NCI-H2227 (cell line): Measurements from ENCODE around the gene COMMD7.
"Not testable (repeated sequence)": the region's sequence is repeated elsewhere in the genome, so short reads cannot be mapped to it uniquely, and the experiment has no call there.

Experiments
- DNase-seq: peaks from one replicate; lab custom pipeline; 2025; ENCODE audit not compliant: unreplicated experiment; lab: John Stamatoyannopoulos, UW

The COMMD7 gene

DNA sequence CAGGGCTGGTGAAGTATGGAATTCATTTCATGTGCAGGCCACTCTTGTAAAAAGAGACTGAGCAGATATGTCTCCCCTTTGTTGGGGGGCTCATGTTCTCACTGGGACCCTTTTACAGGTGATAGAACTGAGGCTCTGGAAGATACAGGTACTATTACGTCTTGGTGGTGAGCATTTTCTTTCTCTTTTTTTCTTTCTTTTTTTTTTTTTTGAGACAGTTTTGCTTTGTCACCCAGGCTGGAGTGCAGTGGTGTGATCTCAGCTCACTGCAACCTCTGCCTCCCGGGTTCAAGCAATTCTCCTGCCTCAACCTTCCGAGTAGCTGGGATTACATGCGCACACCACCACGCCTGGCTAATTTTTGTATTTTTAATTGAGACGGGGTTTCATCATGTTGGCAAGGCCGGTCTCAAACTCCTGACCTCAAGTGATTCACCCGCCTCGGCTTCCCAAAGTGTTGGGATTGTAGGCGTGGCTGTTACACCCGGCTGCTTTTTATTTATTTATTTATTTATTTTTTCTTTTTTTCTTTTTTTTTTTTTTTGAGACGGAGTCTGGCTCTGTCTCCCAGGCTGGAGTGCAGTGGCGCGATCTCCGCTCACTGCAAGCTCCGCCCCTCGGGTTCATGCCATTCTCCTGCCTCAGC lies 22.1 kb upstream of the COMMD7 start:
- not testable (repeated sequence) for DNase-seq

DNA sequence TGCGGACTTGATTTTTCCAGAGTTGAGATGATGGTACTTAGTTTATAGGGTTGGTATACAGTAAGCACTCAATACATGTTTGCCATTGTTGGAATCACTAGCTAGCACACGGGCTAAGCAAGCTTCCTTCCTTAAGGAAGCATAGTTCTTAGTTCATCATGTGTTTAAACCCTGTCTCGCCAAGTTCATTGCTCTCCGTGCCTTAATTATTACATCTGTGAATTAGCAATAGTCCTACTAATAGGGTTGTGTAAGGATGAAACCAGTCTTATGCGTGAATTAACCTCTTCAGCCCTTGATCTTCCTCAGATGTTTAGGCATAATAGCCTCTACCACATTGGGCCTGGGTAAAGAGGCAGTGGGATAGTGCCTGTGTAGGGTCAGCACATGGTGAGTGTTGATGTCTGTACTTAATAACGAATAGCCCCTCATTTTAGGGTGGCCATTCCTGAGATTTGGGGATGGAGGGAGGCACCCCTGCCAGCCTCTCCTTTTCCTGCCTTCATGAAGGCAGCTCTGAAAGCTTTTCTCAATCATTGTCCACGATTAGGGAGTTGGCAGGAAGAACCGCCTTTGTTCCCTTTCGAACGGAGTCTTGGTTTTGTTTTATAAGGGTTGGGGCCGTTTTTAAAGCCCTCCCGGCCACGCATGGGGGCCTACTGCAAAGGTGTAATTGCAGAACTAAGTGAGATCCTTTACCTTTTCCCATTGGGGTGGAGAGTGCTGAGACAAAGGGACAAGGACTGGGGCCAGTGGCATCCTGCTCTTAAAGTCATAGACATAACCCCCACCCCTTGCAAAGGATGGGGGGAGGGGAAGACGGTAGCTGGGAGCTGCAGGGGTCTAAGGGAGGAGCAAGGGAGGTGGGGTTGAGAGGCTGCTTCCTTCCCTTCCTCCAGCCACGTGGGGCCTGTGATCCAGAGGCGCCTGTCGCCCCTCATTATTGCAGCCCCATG lies 21.0 kb upstream of the COMMD7 start:
- DNase-seq, result peak; percentile 37

DNA sequence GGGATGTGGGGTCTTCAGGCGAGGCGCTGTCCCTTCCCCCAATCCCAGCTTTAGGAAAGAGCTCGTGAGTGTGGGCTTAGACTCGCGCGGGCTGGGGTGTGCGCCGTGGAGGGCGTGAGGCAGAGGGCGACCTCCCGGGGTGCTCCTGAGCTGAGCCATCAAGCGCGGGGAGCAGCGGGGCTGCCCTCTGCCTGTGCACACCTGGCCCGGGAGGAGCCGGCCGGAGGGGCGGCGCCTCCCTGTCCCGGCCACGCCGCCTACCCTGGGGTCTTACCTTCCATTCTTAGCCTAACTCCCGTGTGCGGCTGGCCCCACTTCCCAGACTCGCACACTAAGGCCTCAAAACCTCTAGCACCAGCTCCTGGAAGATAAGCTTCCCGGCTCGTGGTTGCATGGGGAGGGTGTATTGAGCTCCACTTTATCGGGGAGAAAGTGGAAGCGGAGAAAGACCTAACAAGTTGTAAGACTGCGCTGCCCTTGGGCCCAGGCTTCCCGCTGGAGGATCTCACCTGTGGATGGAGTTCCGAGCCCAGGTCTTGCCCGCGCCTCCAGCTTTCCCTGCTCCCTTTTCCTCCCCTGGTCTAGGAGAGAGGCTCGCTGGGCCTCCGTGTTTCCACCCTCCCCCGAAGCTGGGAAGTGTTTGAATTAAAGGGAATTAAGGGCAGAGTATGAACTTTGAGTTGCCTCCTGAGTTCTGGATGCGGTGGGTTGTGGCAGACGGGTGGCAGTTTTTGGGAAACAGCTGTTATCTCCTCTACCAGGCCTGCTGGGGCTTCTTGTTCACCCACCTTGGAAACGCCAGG lies 20.1 kb upstream of the COMMD7 start:
- DNase-seq, result peak; percentile 30

DNA sequence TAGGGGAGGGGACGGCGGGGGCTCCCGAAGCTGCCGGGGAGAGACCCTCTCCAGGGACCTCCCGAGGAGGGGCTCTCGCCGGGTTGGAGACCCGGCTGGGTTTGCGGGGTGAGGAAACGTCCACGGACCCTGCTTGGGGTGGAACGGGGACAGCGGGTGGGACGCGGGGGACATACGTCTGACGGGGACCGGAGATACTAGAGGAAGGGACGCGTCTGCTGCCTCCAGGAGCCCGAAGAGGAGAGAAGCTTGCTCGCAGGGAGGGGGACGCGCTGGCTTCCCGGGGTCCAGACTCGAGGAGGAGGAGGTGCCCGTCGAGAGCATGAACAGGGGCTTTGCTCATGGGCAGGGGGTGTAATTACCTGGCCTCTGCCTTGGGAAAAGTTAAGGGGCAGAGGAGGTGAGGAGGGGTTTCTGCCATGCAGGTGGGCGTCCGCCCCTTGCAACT lies 19.5 kb upstream of the COMMD7 start:
- peak; percentile 44 for DNase-seq

DNA sequence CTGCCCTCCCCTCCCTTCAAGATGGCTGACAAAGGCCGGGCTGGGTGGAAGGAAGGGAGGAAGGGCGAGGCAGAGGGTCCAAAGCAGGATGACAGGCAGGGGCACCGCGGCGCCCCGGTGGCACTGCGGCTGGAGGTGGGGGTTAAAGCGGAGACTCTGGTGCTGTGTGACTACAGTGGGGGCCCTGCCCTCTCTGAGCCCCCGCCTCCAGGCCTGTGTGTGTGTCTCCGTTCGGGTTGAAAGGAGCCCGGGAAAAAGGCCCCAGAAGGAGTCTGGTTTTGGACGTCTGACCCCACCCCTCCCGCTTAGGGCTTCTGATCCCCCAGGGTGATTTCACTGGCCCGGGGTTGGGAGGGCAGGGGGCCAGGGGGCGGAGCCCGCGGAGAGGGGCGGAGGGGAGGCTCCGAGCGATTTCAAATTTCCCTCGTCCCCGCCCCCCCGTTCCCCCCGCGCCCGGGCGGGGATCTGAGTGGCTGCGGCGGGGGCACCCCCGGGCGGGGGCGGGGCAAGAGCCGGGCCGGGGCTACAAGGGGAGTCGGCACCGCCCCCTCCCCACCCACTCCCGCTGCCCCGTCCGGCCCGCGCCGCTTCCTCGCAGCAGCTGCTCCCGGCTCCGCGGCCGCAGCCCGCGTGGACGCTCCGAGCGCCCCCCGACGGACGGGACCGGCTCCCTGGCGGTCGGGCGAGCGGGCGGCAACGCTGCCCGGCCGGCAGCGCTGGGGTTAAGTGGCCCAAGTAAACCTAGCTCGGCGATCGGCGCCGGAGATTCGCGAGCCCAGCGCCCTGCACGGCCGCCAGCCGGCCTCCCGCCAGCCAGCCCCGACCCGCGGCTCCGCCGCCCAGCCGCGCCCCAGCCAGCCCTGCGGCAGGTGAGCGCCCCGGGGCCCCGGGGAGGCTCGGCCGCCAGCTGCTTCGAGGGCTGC lies 18.8 kb upstream of the COMMD7 start, which contains the start of gene DNMT3B:
DNMT3B (plus strand) TSS at position 555 of the 923 bp plus-strand sequence. CDS start 17,939 bp downstream, outside the sequence.
- peak; percentile 92 for DNase-seq

GRCh38 chr20:32761417-32761830 lies 18.2 kb upstream of the COMMD7 start:
- DNase-seq, result no peak

DNA sequence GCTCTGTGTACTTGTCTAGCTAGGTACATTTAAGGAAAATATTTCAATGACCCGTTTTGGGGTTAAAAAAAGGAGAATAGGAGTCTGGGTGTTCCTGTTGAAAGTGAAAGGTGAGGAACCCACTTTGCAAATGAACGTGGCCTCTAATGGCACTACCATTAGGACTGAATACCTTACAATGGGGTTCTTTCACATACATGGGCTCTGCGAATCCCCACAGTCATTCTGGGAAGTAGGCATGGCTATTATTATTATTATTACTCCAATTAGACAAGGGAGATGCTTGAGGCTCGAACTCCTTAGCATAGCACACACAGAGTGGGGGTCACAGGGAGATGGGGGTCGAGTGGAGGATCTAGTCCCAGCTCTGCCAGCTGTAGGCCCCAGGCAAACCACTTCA lies 12.9 kb upstream of the COMMD7 start:
- no peak for DNase-seq

DNA sequence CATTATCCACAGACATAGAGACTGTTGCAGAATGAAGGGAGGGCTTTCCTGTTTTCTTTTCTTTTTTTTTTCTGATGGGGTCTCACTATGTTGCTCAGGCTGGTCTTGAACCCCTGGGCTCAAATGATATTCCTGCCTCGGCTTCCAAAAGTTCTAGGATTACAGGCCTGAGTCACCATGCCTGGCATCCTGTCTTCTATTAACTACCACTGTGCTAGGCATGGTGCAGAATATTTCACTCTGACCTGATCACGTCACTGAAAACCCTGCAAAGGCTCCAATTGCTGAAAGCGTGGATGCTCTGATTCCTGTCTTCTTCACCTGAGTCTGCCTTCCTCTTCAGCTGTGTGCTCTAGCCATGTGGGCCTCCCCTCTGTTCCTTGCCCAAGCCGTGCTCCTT lies 10.5 kb upstream of the COMMD7 start:
- no peak for DNase-seq

DNA sequence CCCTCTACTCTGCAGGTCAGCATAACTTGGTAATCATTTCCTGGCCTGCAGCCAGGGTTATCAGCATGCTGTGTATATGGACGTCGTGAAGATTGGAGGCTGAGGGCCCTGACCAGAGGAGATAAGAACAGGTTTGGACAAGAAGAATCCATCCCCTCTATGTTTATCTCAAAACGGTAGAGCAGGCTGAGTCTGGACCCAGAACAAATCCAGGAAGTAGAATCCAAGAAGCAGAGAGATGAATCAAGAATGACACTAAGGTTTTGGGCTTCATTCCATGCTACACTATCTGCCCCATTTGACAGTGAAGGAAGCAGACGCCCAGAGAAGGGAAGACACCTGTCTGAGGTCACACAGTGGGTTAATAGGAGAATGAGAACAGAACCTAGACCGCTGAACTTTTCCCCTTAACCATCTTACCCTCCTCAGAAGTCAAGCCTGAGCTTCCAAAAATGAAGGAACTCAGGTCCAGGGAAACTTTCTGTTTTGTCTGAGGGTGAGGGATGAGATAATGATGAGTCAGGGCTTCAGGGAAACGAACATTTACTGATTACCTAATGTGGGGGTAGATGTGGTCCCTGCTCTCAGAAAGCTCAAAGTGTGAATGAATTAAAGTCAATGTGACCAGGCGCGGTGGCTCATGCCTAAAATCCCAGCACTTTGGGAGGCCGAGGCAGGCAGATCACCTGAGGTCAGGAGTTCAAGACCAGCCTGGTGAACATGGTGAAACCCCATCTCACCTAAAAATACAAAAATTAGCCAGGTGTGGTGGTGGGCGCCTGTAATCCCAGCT lies 9.4 kb upstream of the COMMD7 start:
- no peak for DNase-seq

DNA sequence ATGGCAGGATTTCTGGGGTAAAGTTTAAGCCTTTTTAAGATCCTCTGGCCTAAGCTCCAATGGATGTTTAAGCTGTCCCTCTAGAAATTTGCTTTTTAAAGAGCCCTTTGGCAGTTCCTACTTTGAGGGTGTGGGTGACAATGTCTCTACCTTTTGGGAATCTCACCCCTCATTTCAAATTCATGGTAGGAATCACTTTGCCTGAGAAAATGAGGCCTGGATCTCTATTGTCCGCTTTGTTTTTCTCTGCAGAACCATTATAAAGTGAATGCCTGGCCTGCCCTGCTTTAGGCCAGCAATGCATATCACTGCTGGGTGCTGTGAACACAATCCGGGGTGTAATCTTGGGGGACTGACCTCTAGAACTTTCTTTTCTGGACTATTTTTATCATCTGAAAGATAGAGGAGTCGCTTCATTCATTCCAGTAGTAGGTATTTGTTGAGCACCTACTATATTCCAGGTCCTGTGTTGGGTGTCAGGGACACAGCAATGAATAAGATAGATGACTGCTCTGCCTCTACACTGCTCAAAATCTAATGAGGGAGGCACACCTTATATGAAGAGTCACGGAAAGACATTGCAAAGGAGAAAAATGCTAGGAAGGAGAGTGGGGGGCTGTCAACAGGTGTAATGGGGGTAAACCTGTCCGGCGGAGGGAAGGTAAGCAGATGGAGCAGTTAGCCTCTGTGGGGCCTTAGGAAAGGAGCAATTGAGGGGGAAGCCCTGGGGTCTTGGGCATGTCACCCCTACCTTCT lies 8.6 kb upstream of the COMMD7 start:
- DNase-seq, result no peak

- DNase-seq, result no peak
Measured at GRCh38 chr20:32751293-32751692, 8.0 kb upstream of the COMMD7 start.

DNA sequence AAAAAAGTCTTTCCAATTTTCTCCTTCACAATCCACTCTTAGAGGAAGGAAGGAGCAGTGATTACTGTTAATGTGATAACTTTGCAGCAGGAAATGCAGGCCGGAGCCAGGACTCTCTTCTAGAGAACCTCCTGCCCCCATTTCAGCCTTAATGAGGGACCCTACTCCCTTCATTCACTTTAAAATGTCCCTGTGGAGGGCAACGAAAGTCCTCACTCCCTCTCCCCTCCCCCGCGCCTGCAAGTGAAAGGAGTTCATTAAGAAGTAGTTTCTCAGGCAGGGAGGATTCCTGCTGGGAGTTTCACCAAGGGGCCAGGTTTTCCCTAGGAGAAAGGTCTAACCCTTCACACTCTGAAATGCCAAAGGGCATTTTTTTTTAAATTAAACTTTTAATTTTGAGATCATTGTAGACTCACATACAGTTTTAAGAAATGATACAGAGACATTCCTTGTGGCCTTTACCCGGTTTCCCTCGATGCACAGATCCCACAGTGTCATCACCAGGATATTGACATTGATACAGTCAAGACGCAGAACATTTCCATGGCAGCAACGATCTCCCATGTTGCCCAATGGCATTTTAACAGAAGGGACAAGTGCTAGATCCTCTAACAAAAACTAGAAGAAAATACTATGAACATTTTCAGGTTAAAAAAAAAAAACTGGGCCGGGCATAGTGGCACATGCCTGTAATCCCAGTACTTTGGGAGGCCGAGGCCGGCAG lies 6.8 kb upstream of the COMMD7 start:
- no peak for DNase-seq

DNA sequence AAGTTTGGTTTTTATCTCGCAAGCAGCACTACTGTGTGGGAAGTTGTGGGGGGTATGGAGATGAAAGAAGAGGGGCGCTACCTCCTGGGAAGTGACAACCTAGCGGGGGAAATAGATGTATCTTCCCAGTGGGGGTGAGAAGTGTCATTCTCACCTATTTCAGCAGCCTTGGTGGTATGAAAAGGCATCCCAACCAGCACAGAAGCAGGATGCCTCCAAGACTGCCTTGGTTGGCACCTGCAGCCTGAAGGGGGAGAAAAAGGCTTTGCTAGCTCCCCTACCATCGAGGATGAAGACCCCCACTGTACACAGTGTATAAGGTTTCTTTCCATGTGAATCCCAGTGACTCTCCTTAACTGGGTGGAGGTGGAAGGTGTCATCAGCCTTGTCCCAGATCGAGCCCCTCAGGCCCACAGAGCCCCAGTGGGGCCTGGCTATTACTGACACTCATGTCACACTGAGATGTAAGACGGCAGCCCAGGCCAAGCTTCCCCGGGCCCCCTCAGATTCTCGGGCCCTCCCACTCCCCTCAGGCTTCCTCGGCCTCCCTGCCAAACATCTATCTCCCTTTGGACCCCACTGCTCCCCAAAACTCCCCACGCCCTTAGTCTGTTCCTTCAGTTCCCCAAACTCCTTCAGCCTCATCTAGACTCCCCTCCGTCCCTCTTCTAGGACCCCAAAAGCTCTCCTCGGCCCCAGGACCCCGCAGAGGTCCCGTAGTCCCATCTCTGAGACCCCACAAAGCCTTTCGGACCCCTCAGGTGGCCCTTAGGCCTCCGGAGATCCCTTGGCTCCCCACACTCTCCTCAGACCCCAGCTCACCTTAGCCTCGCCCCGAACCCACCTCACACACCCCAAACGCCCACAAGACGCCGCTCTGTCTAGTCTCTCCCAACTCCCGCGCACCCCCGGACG lies 688 bp downstream of the COMMD7 start:
- no peak for DNase-seq

- no peak for DNase-seq
Measured at GRCh38 chr20:32741151-32741550, 2.1 kb downstream of the COMMD7 start.

DNA sequence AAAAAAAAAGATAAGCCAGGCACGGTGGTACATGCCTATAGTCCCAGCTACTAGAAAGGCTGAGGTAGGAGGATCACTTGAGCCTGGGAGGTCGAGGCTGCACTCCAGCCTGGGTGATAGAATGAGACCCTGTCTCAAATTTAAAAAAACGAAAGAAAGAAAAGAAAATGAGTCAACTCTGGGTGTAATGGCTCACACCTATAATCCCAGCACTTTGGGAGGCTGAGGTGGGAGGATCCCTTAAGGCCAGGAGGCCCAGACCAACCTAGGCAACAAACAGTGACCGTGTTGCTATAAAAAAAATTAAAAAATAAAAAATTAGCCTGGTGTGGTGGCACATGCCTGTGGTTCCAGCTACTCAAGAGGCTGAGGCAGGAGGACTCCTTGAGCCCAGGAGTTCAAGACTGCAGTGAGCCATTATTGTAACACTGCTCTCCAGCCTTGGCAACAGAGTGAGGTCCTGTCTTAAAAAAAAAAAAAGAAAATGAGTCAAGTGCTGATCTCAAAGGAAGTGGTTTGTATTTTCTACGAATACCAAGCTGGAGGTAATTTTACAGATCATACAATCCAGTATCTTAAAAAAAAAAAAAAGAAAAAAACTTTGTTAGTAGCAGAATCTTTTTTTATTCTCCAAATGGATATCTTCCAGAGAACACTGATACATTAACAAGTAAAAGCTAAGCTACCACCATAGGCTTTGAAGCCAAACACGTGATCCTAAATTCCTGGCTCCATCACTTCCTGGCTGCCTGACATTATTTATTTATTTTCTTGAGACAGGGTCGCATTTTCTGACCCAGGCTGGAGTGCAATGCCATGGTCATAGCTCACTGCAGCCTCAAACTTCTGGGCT lies 5.7 kb downstream of the COMMD7 start:
- DNase-seq, result no peak

DNA sequence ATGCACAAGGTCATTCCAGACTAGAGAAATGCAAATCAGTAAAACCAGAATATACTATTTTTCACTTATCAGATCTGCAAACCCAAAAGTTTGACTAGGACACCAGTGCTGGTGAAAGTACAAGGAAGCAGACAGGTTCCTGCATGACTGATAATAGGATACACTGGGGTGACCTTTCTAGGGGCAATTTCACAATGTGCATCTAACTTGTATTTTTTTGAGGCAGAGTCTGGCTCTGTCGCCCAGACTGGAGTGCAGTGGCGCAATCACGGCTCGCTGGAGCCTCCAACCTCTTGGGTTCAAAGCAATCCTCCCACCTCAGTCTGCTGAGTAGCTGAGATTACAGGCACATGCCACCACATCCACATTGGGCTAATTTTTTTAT lies 11.4 kb downstream of the COMMD7 start:
- DNase-seq, result no peak
